Pancreas (tissue), 10 donors: ENCODE results near the gene GAB2. TPM values are rescaled to one million over a fixed set of nuclear protein-coding genes. Genes with fewer than 3 reads are reported as not detected.

Source experiments
- ATAC-seq, 4 donors: fragments of 200-7000 bp; cut with Tn5 transposase; one replicate each; pipeline versions ENCODE4 v1.8.0 to v1.9.1; 2020; ENCODE audit warnings: mild to moderate bottlenecking in 4 of 4, moderate library complexity in 4 of 4
- DNase-seq, 6 donors: peaks; one replicate each; pipeline ENCODE4 v3.0.0-alpha.2; 2020
- FAIRE-seq: peaks from 2 replicates; lab custom pipeline; 2012; peaks lifted over from hg19 to GRCh38; lab: Jason Lieb, UNC
- H3K27ac ChIP-seq, 4 donors: fragments of 200-600 bp; sonication (generic); 1 replicate in 3 of 4; 2 replicates in 1 of 4; pipeline versions ENCODE4 v1.5.0 to v1.8.0; 2020
- H3K27me3 ChIP-seq, 4 donors: fragments of 200-600 bp; one replicate each; pipeline ENCODE4 v1.8.0; 2021
- H3K36me3 ChIP-seq, 3 donors: fragments of 200-600 bp; sonication (generic) in 1 of 3; one replicate each; pipeline versions ENCODE4 v1.5.0 to v1.8.0; 2020 to 2021
- H3K4me1 ChIP-seq, 3 donors: fragments of 200-600 bp; one replicate each; pipeline ENCODE4 v1.8.0; 2021
- H3K4me3 ChIP-seq, 4 donors: fragments of 200-600 bp; sonication (generic) in 2 of 4; one replicate each; pipeline versions ENCODE4 v1.5.0 to v1.8.0; 2020 to 2021
- H3K9me3 ChIP-seq, 4 donors: fragments of 200-600 bp; one replicate each; pipeline ENCODE4 v1.8.0; 2021
- WGBS, 2 donors: extraction: QIAGEN DNeasy Blood & Tissue Kit; methylation state at CpG; one replicate each; pipeline ENCODE4 v1.1.7; 2013; 5-methylcytosine and 5-hydroxymethylcytosine counted together
- intact Hi-C, 3 donors: fragments of 100-400 bp; cut with DNase I; formaldehyde crosslinking; loops; one replicate each; pipeline versions ENCODE4 v1.11.1 to v1.14.2; 2022
- polyA plus RNA-seq, 2 donors: library from polyadenylated mRNA; stranded (reverse); fragments of 200-250 nt; gene quantifications; one replicate each; pipeline ENCODE4 v1.2.3, GENCODE V29; 2013
- total RNA-seq, 6 donors: library from RNA; stranded (reverse); fragmentation: NEBNext Ultra II Directional in 4 of 6; extraction: Animal tissue kit (Norgen Biotek cat#: 25700) in 4 of 6; gene quantifications; one replicate each; pipeline versions ENCODE4 v1.2.1 to v1.2.4, GENCODE V29; 2021 to 2023
- TF ChIP-seq, protein P1 (sequence below), 4 donors: fragments of 200-600 bp; sonication (generic) in 3 of 4; IDR thresholded peaks; one replicate each; pipeline versions ENCODE4 v1.5.0 to v1.8.0; 2021; ENCODE audit warnings: antibody characterized with exemption in 4 of 4
- donor health status: healthy with polysubstance abuse.
- donor health status: DM: no; HTN: no; CAD: no; lungs with moderate emphysema.
- donor health status: DM: no; HTN: no; CAD: no.
- donor health status: control.
- donor health status: control.
- donor health status: Bipolar disorder and iron deficiency.
- donor health status: DM: yes; HTN: yes; CAD: no.
- donor health status: DM: no; HTN: no; CAD: no.
- donor health status: DM: no; HTN: no; CAD: no.
- donor health status: DM: yes; HTN: yes; CAD: no.

Gene GAB2
- total and polyA plus RNA-seq, 8 donors, result 3.1 to 17.8 (median 9.4) TPM

DNA sequence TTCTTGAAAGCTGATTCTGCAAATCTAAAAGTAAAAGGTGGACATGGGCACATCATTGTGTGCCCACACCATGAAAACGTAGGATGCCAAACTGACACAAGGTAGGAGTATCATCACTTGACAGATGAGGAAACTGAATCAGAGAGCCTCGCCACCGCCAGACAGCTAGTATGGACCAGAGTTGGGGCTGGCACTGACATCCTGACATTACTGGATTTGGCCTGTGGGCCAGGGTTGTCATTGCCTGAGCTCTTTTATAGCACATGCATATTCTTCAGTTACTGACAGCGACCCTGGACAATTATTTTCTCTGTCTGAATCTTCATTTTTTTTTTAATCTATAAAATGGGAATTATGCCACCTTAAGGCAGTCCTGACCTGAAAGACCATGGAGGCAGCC, 212.4 kb downstream of the GAB2 start:
- Histone ChIP-seq H3K27ac (no peak overlapping the region), H3K4me1 (no peaks in the 10 kb centered on the region), H3K9me3 (no peaks in the 10 kb centered on the region), H3K4me3 (no peak overlapping the region), H3K27me3 (no peaks in the 10 kb centered on the region), H3K36me3 (peaks cover 0 to 11% (median 1%) of the 10 kb centered on the region in 3 donors)
- WGBS, 2 donors, result 93 to 94% methylated on average over 4 of the region's 4 CpGs
- TF ChIP-seq, protein P1, sequence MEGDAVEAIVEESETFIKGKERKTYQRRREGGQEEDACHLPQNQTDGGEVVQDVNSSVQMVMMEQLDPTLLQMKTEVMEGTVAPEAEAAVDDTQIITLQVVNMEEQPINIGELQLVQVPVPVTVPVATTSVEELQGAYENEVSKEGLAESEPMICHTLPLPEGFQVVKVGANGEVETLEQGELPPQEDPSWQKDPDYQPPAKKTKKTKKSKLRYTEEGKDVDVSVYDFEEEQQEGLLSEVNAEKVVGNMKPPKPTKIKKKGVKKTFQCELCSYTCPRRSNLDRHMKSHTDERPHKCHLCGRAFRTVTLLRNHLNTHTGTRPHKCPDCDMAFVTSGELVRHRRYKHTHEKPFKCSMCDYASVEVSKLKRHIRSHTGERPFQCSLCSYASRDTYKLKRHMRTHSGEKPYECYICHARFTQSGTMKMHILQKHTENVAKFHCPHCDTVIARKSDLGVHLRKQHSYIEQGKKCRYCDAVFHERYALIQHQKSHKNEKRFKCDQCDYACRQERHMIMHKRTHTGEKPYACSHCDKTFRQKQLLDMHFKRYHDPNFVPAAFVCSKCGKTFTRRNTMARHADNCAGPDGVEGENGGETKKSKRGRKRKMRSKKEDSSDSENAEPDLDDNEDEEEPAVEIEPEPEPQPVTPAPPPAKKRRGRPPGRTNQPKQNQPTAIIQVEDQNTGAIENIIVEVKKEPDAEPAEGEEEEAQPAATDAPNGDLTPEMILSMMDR (IDR thresholded peaks at IDR 0.05), result no peak
- DNase-seq (no peak), ATAC-seq (no peak), FAIRE-seq (no peak)
- intact Hi-C loops, result no loop called here

DNA sequence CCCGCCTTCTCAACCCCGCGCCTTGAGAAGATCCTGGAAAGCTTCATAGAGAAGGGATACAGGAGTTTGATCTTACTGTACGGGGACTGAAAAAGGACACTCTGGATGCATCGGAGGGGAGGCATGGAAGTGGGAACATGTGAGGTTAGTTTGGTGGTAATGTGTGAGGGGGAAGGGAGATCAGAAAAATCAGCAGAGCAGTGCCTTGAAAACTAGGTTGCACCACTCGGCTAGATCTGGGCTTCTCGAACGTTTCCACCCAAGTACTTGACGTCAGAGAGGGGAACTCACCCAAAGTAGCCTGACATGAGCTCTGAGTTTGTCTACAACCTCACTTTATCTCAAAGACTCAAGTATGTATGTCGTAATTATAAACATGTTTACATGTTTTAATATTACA, 214.4 kb downstream of the GAB2 start:
- FAIRE-seq, result no peak
- TF ChIP-seq, protein P1 (IDR thresholded peaks at IDR 0.05), result no peak
- H3K4me3 ChIP-seq, result no peak overlapping the region
- no peaks in the 10 kb centered on the region for H3K4me1 ChIP-seq
- H3K27me3 ChIP-seq, result no peaks in the 10 kb centered on the region
- intact Hi-C loops, result no loop called here
- no peaks in the 10 kb centered on the region for H3K9me3 ChIP-seq
- H3K36me3 ChIP-seq, result peaks cover 0 to 6% (median 0%) of the 10 kb centered on the region in 3 donors
- no peak for DNase-seq
- peak in 1 of 4 donors; percentile 20 for ATAC-seq
- WGBS, 2 donors, result 90% methylated on average over 10 of the region's 10 CpGs
- no peak overlapping the region for H3K27ac ChIP-seq

DNA sequence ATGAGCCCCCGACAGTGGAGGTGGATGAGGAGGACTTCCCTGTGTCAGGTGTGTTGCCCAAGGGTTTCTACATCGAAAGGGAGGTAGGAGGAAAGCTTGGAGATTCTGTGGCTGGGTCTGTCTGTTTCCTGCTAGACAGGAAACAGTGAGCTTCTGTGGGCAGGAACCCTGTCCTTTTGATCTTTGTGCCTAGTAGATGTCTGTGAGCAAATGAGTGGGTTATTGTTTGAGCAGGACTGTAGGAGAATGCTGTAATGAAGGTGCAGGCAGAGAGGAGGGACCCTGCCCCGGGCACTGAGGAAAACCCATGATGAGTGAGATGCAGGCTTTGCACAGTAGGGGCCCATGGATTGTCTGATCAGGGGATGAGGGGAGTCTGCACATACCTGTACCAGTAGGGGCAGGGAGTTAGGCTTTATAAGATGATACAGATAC, 214.9 kb downstream of the GAB2 start:
- intact Hi-C loops, result no loop called here
- TF ChIP-seq, protein P1 (IDR thresholded peaks at IDR 0.05), result no peak
- H3K4me1 ChIP-seq, result no peaks in the 10 kb centered on the region
- FAIRE-seq (no peak), DNase-seq (no peak), ATAC-seq (peak in 1 of 4 donors; percentile 25)
- no peak overlapping the region for H3K4me3 ChIP-seq
- H3K36me3 ChIP-seq, result peaks cover 0 to 6% (median 0%) of the 10 kb centered on the region in 3 donors
- WGBS, 2 donors, result 77 to 82% methylated on average over 3 of the region's 3 CpGs
- H3K27ac ChIP-seq, result no peak overlapping the region
- no peaks in the 10 kb centered on the region for H3K9me3 ChIP-seq
- no peaks in the 10 kb centered on the region for H3K27me3 ChIP-seq

DNA sequence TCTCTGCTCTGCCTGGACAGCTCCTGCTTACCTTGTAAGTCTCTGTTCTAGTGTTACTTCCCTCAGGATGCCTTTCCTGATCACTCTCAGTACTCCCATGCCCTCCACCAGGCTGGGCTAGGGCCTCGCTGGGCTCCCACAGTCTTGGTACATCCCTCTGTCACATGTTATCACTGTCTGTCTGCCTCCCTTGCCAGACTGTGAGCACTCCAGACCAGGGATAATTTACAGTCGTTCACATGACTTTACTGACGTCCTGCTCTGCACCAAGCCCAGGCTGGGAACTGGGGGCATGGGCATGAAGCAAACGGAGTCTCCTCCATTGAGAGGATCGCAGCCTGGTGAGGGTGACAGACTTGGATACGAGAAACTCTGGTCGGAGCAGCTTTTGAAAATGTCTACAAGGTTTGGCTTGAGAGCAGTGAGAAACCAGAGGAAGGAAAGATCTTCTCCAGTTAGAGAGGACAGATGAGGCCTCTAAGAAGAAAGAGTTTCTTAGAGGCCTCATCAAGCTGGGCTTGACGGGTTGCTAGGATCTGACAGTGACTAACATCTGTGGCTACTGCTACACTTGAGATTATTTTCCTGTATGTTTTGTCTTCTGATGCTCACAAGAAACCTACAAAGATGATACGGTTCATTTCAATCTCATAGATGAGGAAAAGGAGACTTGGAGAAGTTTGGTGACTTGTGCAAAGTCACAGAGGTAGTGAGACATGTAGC, 216.4 kb downstream of the GAB2 start:
- no peaks in the 10 kb centered on the region for H3K4me1 ChIP-seq
- no peaks in the 10 kb centered on the region for H3K27me3 ChIP-seq
- ATAC-seq (no peak), DNase-seq (peak in 1 of 6 donors; percentile 25), FAIRE-seq (no peak)
- H3K36me3 ChIP-seq, result peaks cover 0 to 6% (median 0%) of the 10 kb centered on the region in 3 donors
- no peak overlapping the region for H3K27ac ChIP-seq
- no peaks in the 10 kb centered on the region for H3K9me3 ChIP-seq
- no peak overlapping the region for H3K4me3 ChIP-seq
- TF ChIP-seq, protein P1 (IDR thresholded peaks at IDR 0.05), result no peak
- intact Hi-C loops, result no loop called here
- 87 to 88% methylated on average over 9 of the region's 9 CpGs for WGBS, 2 donors

DNA sequence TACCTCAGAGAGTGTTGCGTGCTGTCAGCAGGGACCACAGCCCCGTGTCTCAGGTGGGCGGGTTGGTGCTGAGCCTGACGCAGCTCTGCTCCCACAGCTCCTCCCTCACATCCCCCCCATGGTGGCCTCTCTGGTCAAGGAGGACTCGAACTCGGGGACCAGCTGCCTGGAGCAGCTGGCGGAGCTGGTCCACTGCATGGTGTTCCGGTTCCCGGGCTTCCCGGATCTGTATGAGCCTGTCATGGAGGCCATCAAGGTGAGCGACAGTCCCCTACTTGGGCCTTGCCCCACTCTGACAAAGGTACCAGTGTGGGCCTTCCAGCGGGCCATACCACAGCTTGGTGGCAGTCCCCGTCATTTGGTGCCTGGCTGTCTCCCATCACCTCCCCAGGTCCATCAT, 217.1 kb downstream of the GAB2 start:
- no peak for FAIRE-seq
- H3K4me3 ChIP-seq, result no peak overlapping the region
- no peak overlapping the region for H3K27ac ChIP-seq
- H3K36me3 ChIP-seq, result peaks cover 0 to 6% (median 0%) of the 10 kb centered on the region in 3 donors
- intact Hi-C loops, result no loop called here
- no peaks in the 10 kb centered on the region for H3K27me3 ChIP-seq
- no peak for ATAC-seq
- no peaks in the 10 kb centered on the region for H3K9me3 ChIP-seq
- no peaks in the 10 kb centered on the region for H3K4me1 ChIP-seq
- DNase-seq, result peak in 1 of 6 donors; percentile 48
- 93 to 97% methylated on average over 13 of the region's 13 CpGs for WGBS, 2 donors
- TF ChIP-seq, protein P1 (IDR thresholded peaks at IDR 0.05), result no peak
